GM21576 (cell line): ENCODE data around the gene CREB5.
A peak's percentile ranks its signal among the peaks of the same experiment; 100 is the strongest.
"Not testable (repeated sequence)": the region's sequence is repeated elsewhere in the genome, so short reads cannot be mapped to it uniquely, and the experiment has no call there.

Source experiments
- ATAC-seq: cut with Tn5 transposase; IDR thresholded peaks from one replicate; pipeline ENCODE4 v1.9.1; 2021; ENCODE audit warnings: mild to moderate bottlenecking, moderate library complexity; ENCODE audit not compliant: unreplicated experiment

CREB5 gene

DNA sequence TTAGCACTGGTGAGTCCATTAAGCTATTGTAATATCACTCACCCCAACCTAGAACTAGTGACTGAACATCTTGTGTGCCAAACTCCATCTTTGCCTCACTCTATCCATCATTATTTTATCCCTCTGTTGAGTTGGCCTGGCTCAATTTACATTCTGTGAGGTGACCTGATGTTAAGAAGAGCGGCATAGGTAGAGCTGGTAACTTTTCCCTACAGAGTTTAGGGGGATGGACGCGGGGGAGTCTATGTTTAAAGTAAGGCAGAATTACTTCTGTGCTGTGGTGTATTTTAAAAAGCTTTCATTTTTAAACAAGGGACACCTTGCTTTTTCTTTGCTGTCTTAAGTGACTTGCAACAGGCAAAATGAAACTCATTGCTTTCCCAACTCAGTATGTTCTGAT, 186.3 kb downstream of the CREB5 start:
- no peak for ATAC-seq

DNA sequence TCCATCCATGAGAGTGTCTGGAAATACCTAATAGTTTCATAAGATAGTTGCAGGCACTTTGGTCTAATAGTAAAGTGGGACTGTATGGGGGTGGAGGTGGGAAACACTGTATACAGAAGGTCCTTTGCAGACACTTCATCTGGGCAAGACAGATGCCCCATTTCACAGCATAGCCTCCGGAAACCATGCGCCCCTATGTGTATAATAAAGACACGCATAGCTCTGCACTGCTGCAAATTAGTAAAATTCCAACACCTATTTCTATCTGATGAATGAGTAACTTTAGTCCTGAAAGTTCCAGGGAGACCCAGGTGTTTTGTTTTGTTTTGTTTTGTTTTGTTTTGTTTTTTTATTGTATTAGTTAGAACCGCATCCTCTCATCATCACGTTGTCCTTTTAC, 187.1 kb downstream of the CREB5 start:
- ATAC-seq: no peak

DNA sequence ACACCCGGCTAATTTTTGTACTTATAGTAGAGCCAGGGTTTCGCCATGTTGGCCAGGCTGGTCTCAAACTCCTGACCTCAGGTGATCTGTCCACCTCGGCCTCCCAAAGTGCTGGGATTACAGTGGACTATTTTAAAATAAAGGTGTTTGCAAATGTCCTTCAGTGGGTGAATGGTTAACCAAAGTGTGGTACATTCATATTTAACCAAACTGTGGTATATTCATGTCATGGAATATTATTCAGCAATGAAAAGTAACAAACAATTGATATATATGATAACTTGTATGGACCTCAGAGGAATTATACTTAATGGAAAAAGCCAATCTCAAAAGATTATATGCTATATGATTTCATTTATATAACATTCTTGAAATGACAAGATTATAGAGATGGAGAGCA, 190.0 kb downstream of the CREB5 start:
- no peak for ATAC-seq

DNA sequence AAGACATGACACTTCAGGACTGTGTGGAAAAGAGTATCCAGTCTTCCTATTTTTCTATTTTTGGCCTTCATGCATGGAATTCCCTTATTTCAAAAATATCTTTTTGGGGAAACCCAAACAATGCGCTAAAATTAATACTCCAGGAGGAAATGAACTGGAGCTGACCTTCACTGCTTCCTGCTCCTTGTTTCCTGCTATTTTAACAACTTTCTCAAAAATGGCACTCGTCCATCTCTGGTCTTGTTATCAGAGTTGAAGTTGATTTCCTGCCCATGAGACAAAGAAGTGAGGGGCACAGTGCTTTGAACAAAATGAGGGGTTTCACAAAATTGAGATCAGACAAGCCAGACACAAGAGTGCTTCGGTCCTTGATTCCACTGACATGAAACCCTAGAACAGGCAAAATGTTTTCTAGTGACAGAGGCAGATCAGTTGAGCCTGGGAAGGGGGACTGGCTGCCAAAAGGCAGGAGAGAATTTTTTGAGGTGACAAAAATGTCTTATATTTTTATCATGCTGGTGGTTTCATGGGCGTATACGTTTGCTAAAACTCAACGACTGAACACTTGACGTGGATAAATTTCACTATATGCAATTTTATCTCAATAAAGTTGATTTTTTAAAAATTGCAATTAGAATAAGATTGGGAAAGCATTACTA, 193.2 kb downstream of the CREB5 start:
- ATAC-seq: no peak

DNA sequence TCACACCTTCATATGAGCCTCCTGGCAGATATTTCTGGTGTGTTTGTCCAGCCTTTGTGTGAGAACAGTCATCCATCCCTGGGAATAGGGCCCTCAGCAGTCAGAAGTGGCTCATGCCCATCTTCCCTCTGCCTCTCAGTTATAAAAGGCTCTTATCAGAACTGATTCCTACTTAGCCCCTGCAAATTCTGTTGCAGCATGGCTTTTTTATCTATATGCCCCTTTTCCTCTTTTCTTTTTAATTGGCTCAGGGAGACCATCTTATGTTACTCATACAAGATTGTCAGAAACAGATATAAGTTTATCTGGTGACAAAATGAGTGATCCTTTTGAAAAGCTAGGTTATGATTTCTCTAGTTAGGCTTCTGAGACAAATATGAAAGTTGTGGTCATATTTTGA, 194.1 kb downstream of the CREB5 start:
- ATAC-seq: no peak

DNA sequence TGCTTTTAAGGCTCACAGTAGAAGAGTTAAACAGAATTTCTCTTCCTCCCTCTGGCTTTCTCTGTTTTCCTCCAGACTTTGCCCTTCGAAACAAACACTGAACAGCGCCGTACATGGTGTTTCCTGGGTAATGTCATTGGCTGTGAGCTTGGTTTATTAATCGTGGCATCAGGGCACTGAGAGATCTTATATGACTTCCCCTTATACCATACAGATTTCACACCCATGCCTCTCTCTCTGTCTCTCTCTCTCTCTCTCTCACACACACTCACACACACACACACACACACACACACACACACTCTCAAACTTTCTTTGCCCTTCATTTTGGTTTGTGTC, 195.5 kb downstream of the CREB5 start:
- ATAC-seq: no peak

DNA sequence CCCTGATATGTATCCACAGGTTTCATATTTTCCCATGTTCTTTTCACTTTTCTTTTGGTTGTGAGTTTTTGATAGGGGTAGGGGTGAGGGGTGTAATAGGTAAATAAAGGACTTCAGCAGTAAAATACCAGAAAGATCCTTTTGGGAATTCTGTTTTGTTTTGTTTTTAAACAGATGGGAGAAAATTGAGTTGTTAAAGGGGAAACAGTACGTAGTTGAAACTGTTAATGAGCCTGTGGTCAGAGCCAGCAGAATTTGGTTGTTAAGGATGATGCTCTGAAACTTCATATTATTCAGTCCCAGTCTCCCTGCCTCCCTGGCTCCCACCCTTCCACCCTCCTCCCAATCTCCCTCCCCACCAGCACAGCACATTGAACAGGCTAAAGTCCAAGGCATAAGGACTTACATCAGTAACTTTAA, 195.9 kb downstream of the CREB5 start:
- ATAC-seq: no peak

DNA sequence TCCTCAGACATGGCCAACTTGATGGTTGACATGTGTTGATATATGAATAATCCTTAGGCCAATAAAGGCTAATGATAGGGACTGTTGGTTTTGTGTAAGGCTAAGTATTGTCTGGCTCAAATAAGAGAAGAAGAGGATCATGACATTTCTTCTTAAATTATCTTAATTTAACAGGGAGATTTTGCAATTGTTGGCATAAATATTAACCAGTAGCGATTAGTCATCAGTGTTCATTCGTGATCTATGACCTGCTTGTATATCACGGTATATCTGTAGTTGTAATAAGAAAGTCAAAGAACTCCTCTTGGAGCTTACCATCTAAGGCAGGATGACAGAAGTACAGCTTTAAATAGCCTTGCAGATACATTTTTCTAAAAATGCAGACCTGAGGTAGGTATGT, 196.4 kb downstream of the CREB5 start:
- ATAC-seq: no peak

DNA sequence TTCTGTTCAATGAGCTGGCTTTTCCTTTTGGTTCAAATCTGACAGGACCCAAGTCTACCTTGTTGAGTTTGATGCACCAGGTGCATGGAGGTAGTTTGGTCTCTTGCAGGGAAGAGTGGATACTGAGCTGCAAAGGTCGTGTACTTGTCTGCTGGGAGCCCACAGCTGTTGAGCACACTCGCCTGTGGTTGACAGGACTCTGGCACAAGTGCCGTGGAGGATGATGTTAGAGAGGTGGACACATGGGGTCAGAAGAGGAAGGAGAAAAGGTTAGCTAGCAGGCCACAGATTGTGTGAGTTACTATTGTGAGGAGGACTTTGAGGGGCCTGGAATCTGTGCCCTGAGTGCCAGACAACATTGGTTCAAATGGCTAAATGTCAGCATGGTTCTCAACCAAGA, 197.3 kb downstream of the CREB5 start:
- no peak for ATAC-seq

DNA sequence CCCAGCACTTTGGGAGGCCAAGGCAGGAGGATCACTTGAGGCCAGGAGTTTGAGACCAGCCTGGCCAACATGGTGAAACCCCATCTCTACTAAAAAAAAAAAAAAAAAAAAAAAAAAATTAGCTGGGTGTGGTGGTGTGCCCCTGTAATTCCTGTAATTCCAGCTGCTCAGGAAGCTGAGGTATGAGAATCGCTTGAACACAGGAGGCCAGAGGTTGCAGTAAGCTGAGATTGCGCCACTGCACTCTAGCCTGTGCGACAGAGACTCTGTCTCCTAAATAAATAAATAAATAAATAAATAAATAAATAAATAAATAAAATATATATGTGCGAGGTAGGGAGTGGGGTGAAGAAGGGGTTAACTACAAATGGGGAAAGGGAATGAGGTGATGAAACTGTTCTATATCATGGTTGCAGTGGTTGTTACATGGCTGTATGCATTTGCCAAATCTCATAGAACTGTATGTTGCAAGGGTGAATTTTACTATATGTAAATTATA, 199.1 kb downstream of the CREB5 start:
- not testable (repeated sequence) for ATAC-seq

DNA sequence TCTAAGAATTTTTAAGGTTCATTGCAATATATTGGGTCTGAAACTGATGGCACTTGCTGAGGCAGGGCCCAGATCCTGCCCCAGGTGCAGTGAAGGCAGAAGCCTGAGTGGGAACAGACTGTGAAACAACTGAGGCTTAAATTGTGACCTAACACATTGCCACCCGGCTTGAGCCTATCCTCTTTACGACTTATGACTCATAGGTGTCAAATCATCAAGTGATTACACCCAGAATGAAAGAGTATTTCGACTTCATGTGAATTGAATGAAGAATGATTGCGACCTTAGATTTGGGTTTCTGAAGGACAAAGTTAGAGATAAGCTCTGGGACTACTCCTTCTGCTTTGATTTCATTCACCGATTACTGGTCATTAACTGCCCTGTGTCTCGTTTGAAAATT, 200.9 kb downstream of the CREB5 start:
- no peak for ATAC-seq

DNA sequence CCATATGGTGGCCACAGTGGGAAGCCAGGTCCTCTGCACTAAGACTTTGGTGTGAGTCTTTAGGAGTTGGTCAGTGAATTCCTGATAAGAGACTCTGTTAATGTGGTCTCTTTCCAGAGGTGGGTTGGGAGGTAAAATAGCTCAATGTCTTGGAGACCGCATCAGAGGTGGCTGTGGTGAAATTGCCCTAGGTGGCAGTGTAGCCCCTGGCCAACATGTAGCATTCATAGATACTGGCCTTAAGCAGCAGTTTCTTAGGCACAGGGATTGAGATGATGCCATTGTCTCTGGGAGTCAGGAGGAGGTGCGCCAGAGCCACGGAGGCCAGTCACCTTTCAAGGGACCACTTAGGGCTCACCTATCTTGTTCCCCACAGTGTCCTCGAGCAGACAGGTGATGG, 202.8 kb downstream of the CREB5 start:
- ATAC-seq: no peak

DNA sequence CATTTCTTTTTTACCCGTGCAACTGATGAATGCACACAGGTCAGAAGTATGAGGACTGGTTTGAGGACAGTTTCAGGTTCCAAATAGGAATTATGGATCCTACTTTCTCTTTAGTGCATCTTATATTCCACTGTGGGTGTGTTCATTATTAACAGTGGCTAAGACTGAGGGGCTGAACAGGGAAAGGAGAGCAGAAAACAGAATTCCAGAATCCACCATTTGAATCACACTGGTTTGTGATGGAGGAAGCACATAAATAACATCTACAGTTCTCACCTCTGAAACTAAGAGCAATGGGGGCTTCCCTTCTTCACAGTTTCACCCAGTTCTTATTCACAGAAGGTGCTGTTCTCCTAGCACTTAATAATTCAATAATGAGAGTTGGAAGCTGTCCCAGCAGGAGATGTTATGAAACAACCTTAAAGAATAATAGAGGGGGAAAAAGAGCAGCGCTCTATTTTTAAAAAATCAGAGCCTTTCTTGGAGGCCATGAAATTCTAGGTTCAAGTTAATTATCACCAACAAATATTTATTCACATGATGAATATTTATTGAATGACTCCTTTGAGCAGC, 205.1 kb downstream of the CREB5 start:
- no peak for ATAC-seq

DNA sequence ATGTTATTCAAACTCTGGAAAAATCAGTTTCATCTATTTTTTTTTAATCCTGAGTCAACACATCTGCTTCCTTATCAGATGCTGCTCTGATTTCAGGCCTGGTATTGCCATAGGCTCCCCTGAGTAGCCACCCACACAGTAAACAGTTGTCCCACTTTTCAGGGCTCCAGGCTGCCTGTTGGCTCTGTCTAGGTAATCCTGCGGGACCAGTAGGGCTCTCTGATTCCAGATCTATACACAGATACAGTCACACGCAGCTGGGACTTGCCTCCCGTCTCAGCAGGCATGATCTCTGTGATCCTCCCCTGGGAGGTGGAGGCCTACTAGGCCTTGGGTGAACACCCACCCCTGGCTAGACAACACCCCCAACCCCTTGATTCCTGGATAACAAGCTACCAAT, 206.1 kb downstream of the CREB5 start:
- ATAC-seq: no peak

DNA sequence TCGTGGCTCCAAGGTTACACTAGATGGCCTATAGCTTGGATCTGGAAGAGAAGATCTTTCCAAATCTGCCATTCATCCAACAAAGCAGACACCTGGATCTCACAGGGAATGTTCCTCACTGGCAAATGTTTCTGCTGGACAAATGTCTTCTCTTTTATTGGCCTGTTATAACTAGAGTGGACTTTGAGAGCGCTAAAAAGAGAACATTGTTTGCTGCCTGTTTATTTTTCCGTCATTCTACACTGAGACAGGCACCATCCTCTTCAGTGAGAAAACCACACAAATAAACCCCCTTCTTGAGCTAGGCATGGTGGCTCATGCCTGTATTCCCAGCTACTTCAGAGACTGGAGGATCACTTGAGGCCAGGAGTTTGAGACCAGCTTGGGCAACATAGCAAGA, 206.9 kb downstream of the CREB5 start:
- ATAC-seq: no peak

DNA sequence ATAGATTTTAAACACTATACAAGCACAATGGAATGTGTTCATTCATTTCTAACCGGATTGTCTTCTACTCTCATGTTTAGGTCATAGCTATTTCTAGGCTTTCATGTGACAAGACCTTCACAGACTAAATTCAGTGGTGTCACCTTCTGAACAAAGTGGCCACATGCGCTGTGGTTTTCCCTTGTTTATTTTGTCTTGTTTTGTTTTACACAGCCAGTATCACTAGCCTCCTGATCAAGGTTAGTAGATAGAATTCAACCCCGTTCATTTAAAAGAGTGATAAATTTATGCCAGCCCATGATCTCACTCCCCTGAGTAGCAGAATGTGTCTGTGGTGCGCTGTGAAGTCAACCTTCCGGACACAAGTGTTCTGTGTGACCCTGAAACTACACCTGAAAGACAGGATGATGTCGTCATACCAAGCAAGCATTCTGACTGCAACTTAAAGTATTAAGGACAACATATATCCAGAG, 209.1 kb downstream of the CREB5 start:
- peak; percentile 57 for ATAC-seq

DNA sequence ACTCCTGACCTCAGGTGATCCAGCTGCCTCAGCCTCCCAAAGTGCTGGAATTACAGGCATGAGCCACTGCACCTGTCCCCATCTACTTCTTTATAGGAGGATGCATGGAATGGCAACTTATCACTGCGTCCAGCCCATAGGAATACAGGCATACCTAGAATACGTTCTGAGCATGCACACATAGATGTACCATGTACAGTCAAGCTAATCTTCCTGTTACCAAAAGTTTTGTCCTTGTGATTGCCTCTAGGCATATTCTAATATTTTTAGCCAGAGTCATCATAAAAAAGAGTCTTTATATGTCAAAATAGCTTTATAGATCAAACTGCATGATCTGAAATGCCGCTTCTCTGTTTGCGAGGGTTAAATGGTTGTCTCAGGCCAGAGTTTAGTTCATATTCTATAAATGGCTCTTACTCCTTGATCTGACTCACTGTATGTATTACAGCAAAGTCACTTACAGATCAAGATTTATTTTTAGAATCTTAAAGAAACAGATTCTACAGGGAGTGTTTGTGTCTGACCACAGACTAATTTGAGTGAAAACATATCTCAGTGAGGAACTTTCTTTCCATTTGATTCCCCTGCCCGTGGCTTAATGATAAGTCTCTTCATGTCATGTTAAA, 210.9 kb downstream of the CREB5 start:
- no peak for ATAC-seq

DNA sequence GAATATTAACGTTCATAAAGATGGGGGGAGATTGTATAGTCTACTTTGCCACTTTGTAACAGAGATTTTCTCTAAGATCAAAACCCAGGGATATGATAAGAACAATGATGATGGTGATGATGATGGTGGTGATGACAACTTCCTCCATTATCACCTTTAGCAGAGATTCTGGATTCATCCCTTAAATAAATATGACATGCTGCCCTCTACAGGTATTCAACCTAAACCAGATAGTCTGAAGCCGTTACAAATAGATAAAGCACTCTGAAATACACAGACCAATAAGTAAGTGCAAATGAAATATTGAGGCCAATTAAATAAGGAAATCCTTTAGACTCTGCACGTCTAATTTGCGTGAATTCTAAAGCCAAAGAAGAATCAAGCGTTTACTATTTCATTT, 211.5 kb downstream of the CREB5 start:
- ATAC-seq: no peak

DNA sequence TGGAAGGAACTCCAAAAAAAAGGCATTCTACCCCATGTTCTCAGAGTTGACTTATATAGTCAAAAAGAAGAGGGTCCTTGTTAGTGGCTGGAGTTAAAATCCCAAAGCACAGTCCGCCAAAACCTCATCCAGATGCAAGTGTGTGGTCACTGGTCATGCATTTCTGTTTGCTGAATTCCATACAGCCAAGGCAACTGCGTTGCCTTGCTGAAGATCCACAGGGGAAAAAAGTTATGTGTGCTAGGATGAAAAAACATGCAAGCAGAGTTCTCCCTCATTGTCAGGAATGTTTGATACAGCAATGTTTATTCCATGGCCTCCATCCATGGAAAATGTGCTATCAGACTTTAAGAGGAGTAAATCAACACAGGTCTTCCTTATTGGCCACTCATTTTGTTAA, 213.1 kb downstream of the CREB5 start:
- no peak for ATAC-seq

DNA sequence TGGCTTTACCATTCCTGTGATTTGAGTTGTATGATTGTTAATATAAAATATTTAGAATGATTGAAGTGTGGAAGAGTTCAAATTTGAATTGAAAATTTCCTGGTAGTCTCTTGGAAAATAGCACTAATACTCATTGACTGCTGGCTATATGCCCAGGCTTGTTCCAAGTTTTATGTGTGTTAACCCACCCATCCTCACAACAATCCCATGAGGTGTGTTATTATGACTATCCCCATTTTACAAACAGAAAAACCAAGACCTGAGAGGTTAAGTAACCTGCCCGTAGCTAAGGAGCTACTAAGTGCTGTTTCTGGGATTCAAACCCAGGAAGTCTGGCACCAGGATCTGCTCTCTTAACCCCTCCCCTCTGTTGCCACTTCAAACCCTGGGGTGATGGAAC, 213.9 kb downstream of the CREB5 start:
- no peak for ATAC-seq

DNA sequence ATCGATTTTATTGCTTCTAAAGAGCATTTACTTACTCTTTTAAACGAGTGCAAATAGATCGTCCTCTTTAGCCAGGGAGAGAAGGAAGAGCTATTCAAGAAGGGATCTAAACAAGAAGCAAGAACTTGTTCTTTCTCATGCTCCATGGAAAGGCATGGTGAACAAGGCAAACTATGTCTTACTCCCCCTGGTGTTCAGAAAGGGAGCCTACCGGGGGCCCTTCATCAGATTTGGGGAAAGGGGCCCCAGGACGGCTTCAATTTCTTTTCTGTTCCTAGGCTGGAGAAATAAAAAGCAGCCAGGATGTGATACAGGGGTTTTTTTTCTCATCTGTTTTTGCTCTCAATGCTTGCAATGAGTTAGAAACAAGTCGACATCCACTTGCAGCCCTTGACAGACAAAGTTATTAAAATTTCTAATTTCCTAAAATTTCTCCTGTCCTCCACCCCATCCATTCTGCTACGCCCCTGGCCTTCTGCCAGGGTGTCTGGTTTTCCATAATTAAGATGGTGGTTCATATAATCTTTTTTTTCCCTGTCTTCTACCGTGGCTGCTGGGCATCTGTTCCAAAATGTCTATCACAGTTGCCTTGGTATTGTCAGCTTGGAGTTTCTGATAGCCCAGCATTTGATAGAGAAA, 214.4 kb downstream of the CREB5 start:
- no peak for ATAC-seq

DNA sequence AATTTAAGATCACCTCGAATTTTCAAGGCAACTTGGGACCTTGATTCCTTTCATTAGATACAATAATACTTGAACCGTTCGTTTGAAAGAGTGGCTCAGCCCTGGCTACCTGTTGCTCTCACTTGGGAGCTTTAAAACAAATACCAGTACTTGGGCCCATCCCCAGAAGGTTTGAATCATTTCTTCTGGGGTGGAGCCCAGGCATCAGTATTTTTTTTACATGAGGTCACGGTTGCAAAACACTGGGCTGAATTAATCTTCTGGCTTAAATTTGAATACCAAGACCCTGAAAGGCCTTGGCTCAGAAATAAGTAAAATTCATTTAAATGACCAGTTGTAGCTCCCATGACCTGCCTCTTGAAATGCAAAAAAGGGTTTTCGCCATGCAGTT, 214.9 kb downstream of the CREB5 start:
- ATAC-seq: no peak
